GM19455 (cell line): Measurements from ENCODE around the gene NRP1.

ENCODE experiments used
- ATAC-seq: cut with Tn5 transposase; IDR thresholded peaks from one replicate; pipeline ENCODE4 v1.9.1; 2021; ENCODE audit not compliant: unreplicated experiment

Gene NRP1

DNA sequence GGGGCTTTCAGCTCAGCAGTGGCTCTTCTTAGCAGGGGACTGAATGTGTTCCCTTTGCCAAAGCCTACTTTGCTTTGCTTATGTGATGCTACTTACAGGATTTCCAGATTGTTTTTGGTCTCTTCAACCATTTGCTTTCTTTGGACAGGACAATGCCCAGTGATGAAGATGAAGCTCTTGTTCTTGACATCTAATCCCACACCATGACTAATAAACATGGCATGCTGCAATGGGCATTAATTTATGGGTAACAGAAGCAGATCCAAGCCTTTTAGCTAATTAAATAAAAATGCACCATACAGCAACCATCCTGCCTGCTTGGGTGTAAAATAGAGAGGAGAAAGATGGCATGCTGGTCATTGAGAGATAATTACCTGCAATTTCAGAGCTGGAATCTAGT is 200.9 kb downstream of the NRP1 start:
- no peak for ATAC-seq

DNA sequence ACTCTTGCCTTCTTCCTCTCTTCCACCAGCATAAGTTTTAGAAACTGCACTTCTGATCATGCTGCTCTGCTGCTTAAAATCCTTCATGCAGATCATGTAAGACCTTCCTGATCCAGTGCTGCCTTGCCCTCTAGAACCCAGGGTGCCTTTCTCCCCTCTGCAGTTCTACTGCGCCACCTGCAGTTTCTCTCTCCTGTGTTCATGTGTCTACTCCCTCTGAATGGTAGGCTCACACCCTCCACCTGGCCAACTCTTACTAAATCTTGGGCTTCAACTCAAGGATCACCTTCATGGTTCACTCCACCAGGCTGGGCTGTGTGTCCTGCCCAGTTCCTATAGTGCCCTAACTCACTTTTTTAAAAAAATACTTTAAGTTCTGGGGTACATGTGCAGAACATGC is 201.8 kb downstream of the NRP1 start:
- ATAC-seq: no peak

DNA sequence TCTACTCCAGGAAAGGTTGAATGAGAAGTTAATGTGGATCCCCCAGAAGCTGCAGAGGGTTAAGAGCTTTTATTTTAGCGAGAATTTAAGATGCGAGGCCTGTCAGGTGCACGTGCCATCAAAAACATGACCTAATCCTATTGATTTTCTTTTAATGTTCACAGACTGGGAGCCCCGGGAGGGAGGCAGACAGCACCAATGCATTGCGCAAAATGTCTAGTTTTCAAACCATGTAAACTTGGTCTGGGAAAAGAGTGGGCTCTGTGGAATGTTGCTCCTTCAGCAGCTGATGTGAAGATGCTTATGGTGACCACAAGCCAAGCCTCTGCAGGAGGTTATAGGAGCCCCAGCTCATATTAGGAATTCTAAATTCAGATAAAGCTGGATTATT is 204.5 kb downstream of the NRP1 start:
- no peak for ATAC-seq

DNA sequence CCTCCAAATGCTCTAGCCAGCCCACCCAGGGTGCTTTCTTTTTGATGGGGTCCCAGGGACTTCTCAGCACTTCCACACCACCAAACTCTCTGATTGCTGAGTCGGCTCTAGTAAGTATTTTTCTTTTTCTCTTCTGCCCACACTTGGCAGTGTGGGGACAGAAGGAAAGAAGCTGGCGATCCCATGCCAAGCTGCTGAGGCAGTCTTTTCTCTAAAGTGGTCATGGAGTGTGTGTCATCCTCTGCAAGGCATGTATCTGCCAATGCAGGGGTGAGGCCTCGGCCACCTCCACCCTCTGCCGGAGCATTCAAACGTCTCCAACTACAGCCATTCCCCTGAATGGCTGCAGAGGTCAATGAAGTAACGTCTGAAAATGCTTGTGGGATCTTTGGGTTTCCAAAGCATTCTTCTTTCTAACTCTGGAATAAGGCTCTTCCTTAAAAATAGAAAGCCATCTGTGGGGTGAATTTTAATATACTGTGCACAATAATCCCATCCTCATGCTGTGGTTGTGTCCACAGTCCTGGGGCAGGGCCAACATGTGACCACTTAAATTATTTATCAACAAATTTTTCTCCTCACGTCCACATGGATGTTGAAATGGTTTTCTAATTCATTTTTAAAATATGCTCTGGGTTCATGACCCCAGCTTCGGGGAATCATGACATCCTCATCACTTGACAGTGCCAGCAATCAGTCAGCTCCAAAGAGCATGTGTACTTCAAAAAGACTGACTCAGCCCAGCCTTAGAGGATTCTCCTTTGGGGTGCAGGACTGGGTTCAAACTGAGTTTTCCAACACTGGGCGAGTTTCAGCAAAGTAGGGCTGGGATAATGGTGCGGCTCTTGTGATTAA is 205.1 kb downstream of the NRP1 start:
- ATAC-seq: no peak

DNA sequence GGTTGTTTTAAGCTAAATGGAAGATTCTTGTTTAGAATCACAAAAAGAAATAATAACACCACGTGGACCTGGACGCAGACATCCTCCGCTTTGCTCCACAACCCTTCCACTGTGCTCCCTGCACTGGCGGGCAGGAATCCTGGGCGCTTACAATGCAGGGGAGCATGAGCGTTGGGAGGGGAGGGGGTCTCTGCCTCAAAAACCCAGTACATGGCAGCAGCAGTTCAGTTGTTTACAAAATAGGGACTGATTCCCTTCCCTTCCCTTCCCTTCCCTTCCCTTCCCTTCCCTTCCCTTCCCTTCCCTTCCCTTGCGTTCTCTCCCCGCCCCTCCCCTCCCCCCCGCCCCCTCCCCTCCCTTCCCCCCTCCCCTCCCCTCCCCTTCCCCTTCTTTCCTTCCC is 206.8 kb downstream of the NRP1 start:
- no peak for ATAC-seq
